Skeletal muscle tissue (tissue), 4 donors: Measurements from ENCODE around the gene NR2F2. TPM values are rescaled to one million over a fixed set of nuclear protein-coding genes. Genes with fewer than 3 reads are reported as not detected.
"Not testable (repeated sequence)": the region's sequence is repeated elsewhere in the genome, so short reads cannot be mapped to it uniquely, and the experiment has no call there.

ENCODE experiments used
- H3K27ac ChIP-seq: one replicate; pipeline ENCODE4 v1.7.0; 2013; ENCODE audit warnings: mild to moderate bottlenecking, low read depth, low read length, inconsistent platforms
- H3K27me3 ChIP-seq, 3 donors: one replicate each; pipeline ENCODE4 v1.7.0; 2013; ENCODE audit warnings: low read length in 3 of 3; ENCODE audit not compliant: control insufficient read depth in 3 of 3, insufficient read depth in 3 of 3
- H3K36me3 ChIP-seq, 3 donors: one replicate each; pipeline ENCODE4 v1.7.0; 2013; ENCODE audit warnings: low read length in 3 of 3; ENCODE audit not compliant: control insufficient read depth in 3 of 3, insufficient read depth in 3 of 3
- H3K4me1 ChIP-seq, 3 donors: one replicate each; pipeline ENCODE4 v1.7.0; 2013; ENCODE audit warnings: low read length in 3 of 3, mild to moderate bottlenecking in 3 of 3; ENCODE audit not compliant: control insufficient read depth in 3 of 3, insufficient read depth in 3 of 3
- H3K4me3 ChIP-seq, 3 donors: one replicate each; pipeline ENCODE4 v1.7.0; 2013; ENCODE audit warnings: low read length in 3 of 3
- H3K9ac ChIP-seq, 3 donors: one replicate each; pipeline ENCODE4 v1.7.0; 2013; ENCODE audit warnings: low read length in 3 of 3, mild to moderate bottlenecking in 3 of 3, moderate library complexity in 2 of 3, low read depth in 1 of 3
- H3K9me3 ChIP-seq, 3 donors: one replicate each; pipeline ENCODE4 v1.7.0; 2013; ENCODE audit warnings: low read length in 3 of 3; ENCODE audit not compliant: control insufficient read depth in 3 of 3
- total RNA-seq: library from RNA; depleted of rRNA; stranded (reverse); fragments of >200 nt; gene quantifications from one replicate; pipeline ENCODE4 v1.2.3, GENCODE V29; 2014
- donor health status: Osteomylitis.

Gene NR2F2
- total RNA-seq, 1 donor from 2014 or later: 12.0 TPM

DNA sequence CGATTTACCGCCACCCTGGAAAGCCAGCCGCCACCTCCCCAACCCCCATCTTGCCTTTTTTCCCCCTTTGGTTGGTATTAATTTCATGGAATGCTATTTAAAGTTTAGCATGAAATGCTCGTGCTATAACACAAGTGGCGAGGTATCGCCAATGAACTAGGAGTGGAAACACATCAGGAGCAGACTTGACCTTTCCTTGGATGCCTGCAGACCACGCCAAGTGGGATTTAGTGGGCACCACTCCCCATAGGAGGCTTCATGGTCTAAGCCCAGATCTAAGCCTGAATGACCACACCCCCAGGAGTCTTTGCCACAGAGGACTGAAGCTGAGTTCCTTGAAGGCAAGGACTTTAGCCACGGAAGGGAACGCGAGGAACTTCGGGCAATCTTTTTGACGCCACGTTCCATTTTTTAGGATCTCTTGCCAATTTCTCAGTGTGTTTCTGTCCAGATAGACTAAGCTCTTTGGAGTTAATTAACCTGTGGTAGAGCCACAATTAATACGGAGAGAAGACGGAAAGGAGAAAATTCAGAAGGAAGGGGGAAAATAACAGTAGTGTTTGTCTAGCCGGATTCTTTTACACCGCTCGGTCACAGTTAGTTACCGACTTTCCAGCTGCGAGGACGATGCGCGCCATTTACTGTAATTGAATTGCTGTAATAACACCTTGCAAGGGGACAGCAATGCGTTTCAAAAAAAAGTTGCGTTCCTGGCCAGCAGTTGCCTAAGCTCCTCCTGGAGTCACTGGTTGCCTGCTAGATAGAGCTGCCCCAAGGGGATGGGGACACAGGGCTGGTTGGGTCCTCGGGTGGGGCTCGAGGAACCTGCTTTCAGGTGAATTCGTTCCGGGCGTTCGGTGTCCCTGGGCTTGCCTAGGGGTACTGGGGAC, 37.1 kb downstream of the NR2F2 start:
- H3K36me3 ChIP-seq: no peaks in the 10 kb centered on the region
- peak overlapping the region in 1 of 3 donors; percentile 39 for H3K4me3 ChIP-seq
- H3K9ac ChIP-seq: no peak overlapping the region
- peaks cover 4 to 14% (median 10%) of the 10 kb centered on the region in 3 donors for H3K4me1 ChIP-seq
- H3K9me3 ChIP-seq: no peaks in the 10 kb centered on the region
- peaks cover 57 to 73% (median 71%) of the 10 kb centered on the region in 3 donors for H3K27me3 ChIP-seq
- H3K27ac ChIP-seq: no peak overlapping the region

DNA sequence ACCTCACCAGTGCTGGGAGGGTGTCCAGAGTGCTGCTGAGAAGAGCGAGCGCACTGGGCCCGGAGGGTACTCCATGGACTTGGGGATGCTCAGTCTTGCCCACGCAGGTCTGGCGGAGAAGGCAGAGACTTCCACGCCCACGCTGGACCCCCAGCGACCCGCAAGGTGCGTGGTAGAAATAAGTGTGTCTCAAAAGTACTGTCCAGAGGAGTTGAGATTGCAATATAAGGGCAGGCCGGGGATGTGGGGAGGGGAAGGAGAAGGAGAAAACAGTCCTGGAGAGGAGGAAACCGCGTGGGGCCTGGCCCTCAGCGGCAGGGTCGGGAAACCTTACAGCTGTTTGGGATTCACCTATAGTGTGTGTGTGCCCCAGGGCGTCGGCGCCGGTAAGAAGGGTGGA, 38.9 kb downstream of the NR2F2 start:
- Histone ChIP-seq H3K36me3 (no peaks in the 10 kb centered on the region), H3K4me1 (peaks cover 4 to 14% (median 10%) of the 10 kb centered on the region in 3 donors), H3K9me3 (no peaks in the 10 kb centered on the region), H3K9ac (no peak overlapping the region), H3K27ac (no peak overlapping the region), H3K4me3 (no peak overlapping the region), H3K27me3 (peaks cover 47 to 65% (median 57%) of the 10 kb centered on the region in 3 donors)

DNA sequence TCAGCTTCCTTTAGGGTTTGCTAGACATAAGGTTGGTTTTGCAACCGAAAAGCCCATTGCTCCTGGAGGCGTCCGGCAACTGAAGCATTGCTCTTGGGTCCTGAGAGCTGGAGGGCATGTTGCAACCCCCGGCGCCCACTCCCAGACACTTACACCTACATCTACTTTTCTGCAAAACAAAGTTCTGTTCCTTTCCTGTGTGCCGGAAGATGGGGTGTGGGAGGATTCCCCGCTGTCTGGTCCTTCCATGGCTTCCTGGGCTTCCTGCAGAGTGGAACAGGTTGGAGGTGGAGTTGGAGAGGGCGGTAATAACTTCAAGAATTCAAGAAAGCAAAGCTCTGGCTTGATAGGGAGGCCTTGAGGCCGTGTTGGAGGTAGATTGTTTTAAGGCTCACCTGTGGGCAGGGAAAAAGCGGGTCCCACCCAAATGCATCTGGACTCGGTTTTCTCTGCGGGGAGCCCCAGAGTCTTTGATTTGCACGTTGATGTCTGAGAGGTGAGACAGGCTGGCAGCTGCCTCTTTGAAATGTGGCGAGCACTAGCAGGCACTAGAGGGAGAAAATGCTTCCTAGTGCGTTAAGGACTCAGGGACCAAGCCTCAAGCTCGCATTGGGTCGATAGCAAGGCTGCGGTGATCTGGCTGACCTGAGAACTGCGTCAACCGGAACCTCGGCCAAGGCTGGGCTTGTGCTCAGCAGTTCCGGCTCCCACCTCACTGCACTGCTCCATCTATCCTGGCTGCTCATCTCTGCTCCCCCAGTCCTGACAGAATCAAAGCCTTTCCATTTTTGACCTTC, 39.5 kb downstream of the NR2F2 start:
- H3K4me1 ChIP-seq: peaks cover 4 to 14% (median 10%) of the 10 kb centered on the region in 3 donors
- peaks cover 42 to 66% (median 56%) of the 10 kb centered on the region in 3 donors for H3K27me3 ChIP-seq
- no peak overlapping the region for H3K4me3 ChIP-seq
- no peaks in the 10 kb centered on the region for H3K9me3 ChIP-seq
- no peak overlapping the region for H3K27ac ChIP-seq
- H3K9ac ChIP-seq: no peak overlapping the region
- H3K36me3 ChIP-seq: no peaks in the 10 kb centered on the region

DNA sequence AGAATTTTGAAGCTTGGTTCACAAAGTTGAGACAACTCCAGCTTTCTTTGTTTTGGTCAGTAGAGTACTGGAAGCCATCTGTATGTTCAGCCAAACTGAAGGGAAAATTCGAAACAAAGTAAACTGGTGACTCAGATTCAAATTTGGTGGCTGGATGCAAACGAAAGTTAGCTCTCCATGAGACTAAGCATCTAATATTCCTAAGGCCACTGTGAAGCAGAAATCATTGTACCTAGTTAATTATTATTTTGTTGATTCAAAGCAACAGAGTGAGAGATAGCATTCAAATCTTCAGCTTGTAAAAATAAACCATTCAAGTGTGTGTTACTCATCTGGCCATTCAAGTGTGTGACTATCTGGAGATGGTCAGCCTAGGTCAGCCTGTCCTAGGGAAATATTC, 42.1 kb downstream of the NR2F2 start:
- Histone ChIP-seq H3K9me3 (no peaks in the 10 kb centered on the region), H3K4me3 (no peak overlapping the region), H3K27me3 (peaks cover 21 to 42% (median 32%) of the 10 kb centered on the region in 3 donors), H3K27ac (no peak overlapping the region), H3K9ac (no peak overlapping the region), H3K4me1 (peaks cover 4 to 8% (median 7%) of the 10 kb centered on the region in 3 donors), H3K36me3 (no peaks in the 10 kb centered on the region)

DNA sequence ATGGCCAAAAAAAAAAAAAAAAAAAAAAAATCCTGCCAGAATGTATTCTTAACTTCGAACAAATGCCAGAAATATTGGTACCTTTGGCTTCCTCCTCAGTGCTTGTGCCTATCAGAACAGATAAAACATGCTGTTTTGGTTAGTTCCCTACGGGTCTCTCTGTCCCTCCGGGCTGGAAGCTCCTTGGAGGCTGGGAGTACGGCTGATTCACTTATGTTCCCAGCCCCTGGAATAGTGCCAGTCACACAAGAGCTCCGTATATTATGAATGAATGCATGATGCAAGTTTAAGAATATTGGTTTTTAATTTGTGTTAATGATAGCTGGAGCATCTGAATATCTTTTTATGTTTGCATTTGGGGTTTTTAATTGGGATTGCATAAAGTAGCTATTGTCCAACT, 44.0 kb downstream of the NR2F2 start:
- no peak overlapping the region for H3K27ac ChIP-seq

DNA sequence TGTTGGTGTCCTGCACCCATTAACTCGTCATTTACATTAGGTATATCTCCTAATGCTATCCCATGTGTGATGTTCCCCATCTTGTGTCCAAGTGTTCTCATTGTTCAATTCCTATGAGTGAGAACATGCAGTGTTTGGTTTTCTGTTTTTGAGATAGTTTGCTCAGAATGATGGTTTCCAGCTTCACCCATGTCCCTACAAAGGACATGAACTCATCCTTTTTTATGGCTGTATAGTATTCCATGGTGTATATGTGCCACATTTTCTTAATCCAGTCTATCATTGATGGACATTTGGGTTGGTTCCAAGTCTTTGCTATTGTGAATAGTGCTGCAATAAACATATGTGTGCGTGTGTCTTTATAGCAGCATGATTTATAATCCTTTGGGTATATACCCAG, 49.1 kb downstream of the NR2F2 start:
- H3K36me3 ChIP-seq, H3K9me3 ChIP-seq, H3K4me3 ChIP-seq, H3K27ac ChIP-seq, H3K4me1 ChIP-seq, H3K9ac ChIP-seq, H3K27me3 ChIP-seq: not testable (repeated sequence)

More for the DNA sequence above, 44.0 kb downstream of the NR2F2 start:
- no peaks in the 10 kb centered on the region for H3K4me1 ChIP-seq
- no peaks in the 10 kb centered on the region for H3K9me3 ChIP-seq
- no peak overlapping the region for H3K9ac ChIP-seq
- no peak overlapping the region for H3K4me3 ChIP-seq
- no peaks in the 10 kb centered on the region for H3K36me3 ChIP-seq
- peaks cover 4 to 25% (median 13%) of the 10 kb centered on the region in 3 donors for H3K27me3 ChIP-seq

DNA sequence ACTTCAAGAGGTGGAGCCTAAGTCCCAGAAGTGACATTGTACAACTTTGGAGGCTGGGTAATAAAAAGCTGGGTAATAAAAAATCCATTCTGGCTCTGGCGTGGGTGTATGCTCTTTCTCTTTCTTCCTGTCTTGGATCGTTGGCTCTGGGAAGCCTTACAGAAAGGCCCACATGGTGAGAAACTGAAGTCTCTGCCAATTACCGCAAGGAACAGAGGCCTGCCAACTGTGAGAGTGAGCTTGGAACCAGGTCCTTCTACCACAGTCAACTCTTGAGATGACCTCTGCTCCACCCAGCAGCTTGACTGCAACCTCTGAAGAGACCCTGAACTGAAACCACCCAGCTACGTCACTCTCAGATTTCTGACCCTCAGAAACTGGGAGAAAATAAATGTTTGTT, 51.0 kb downstream of the NR2F2 start:
- H3K4me1 ChIP-seq: no peaks in the 10 kb centered on the region

DNA sequence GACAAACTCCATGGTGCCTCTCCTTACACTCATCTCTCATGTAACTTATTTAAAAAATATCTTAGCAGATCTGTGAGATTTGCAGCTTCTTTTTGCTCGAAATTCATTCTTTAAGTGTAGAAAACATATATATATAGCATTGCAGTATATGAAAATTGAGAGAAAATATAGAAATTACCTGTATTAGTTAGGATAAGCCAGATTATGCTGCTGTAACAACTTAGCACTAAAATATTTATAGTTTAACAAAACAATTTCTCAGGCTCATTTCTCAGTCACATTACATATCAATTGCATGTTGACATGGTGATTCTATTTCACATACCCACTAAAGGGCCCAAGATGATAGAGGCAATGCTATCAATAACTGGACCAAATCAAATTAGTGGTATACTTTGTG, 54.7 kb downstream of the NR2F2 start:
- Histone ChIP-seq H3K4me1 (no peaks in the 10 kb centered on the region), H3K27me3 (no peaks in the 10 kb centered on the region), H3K9me3 (peaks cover 0 to 3% (median 0%) of the 10 kb centered on the region in 3 donors), H3K36me3 (no peaks in the 10 kb centered on the region), H3K4me3 (no peak overlapping the region), H3K27ac (no peak overlapping the region), H3K9ac (no peak overlapping the region)

More for the DNA sequence above, 51.0 kb downstream of the NR2F2 start:
- Histone ChIP-seq H3K4me3 (no peak overlapping the region), H3K9me3 (peaks cover 0 to 3% (median 0%) of the 10 kb centered on the region in 3 donors), H3K27me3 (no peaks in the 10 kb centered on the region), H3K9ac (no peak overlapping the region), H3K27ac (no peak overlapping the region), H3K36me3 (no peaks in the 10 kb centered on the region)

DNA sequence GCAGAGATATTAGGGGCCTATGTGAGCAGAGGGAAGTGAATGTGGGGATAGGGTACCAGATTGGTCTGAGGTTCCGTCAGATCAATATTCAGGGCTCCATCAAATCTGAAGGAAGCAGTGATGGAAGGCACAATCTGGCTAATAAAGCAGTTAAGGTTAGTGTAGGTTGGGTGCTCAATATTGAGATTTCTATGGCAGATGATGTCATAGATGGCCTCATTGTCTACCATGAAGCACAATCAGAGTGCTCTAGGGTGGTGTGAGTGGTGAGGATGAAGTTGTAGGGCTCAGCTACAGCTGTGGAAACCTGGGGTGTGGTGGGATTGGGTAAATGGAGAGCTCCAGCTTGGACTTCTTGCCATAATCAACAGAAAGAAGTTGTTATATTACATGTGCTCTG, 58.2 kb downstream of the NR2F2 start:
- H3K9ac ChIP-seq: no peak overlapping the region
- no peaks in the 10 kb centered on the region for H3K4me1 ChIP-seq
- H3K9me3 ChIP-seq: peaks cover 0 to 3% (median 0%) of the 10 kb centered on the region in 3 donors
- H3K4me3 ChIP-seq: no peak overlapping the region
- H3K27ac ChIP-seq: no peak overlapping the region
- H3K36me3 ChIP-seq: no peaks in the 10 kb centered on the region
- no peaks in the 10 kb centered on the region for H3K27me3 ChIP-seq
